HUES48 (cell line): ENCODE data around the gene UCP3.

Experiments used
- H3K27ac ChIP-seq: one replicate; pipeline ENCODE4 v1.7.0; 2013; ENCODE audit warnings: low read depth, low read length, inconsistent platforms
- H3K27me3 ChIP-seq: 2 replicates; pipeline ENCODE4 v1.6.1; 2013; ENCODE audit warnings: mild to moderate bottlenecking, low read length; ENCODE audit not compliant: control insufficient read depth, insufficient read depth
- H3K36me3 ChIP-seq: 2 replicates; pipeline ENCODE4 v1.6.1; 2013; ENCODE audit warnings: low read length; ENCODE audit not compliant: control insufficient read depth, insufficient read depth
- H3K4me1 ChIP-seq: 2 replicates; pipeline ENCODE4 v1.6.1; 2013; ENCODE audit warnings: mild to moderate bottlenecking, low read length; ENCODE audit not compliant: control insufficient read depth, insufficient read depth
- H3K4me3 ChIP-seq: 2 replicates; pipeline ENCODE4 v1.5.1; 2013; ENCODE audit warnings: mild to moderate bottlenecking, low read depth, low read length
- H3K9ac ChIP-seq: 2 replicates; pipeline ENCODE4 v1.6.1; 2013; ENCODE audit warnings: mild to moderate bottlenecking, low read depth, low read length, moderate library complexity
- H3K9me3 ChIP-seq: 2 replicates; pipeline ENCODE4 v1.6.1; 2013; ENCODE audit warnings: low read length; ENCODE audit not compliant: control insufficient read depth, insufficient read depth

UCP3 gene

DNA sequence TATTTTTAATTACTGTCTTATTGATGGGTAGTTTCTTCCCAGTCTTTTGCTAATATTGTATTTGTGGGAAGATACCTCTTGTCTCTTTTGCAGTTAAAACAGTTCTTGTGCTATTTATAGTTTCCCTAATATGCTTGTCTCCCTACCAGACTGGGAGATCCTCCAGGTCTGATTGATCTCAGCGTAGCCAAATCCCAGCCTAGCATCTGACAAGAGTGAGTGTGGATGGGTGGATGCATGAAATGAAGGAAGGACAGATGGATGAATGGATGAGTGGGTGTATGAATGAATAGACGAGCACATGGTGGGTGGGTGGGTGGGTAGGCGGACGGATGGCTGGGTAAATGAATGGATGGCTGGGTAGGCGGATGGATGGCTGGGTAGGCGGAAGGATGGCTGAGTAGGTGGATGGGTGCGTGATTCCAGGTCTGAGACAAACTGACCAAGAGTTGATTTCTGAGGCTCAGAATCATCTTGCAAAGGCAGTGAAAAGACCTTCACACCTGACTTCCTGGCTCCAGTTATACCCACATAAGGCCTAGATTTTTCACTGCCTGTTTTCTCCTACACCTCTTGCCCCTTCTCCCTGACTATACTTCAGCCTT lies 46.7 kb downstream of the UCP3 start:
- H3K4me3 ChIP-seq = no peak overlapping the region

DNA sequence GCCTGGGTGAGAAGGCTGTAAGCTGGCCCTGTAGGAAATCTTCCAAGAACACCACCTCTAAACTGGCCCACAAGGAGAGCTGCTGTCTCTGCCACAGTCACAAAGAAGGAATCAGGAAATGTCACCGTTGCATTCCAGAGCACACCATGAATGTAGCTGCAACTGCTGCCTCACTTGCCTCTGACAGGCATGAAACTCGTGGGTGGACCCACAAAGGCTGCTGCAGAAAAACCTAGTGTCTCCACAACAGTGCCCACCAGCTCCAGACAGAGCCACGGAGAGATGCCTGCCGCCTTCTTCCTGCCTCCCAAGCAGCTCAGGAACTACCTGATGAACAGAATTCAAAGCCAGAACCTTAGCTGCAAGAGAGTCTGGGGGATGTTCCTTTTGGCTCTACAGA lies 47.6 kb downstream of the UCP3 start:
- H3K9ac ChIP-seq = no peak overlapping the region
- H3K27ac ChIP-seq = no peak overlapping the region
- no peak overlapping the region for H3K4me3 ChIP-seq
- H3K36me3 ChIP-seq = no peaks in the 10 kb centered on the region
- no peaks in the 10 kb centered on the region for H3K27me3 ChIP-seq
- H3K4me1 ChIP-seq = no peaks in the 10 kb centered on the region; the same call in 1 of the 2 replicates
- no peaks in the 10 kb centered on the region for H3K9me3 ChIP-seq

More for the DNA sequence above, 46.7 kb downstream of the UCP3 start:
- Histone ChIP-seq H3K27me3 (no peaks in the 10 kb centered on the region), H3K9me3 (no peaks in the 10 kb centered on the region), H3K9ac (no peak overlapping the region), H3K36me3 (no peaks in the 10 kb centered on the region), H3K27ac (no peak overlapping the region), H3K4me1 (no peaks in the 10 kb centered on the region; the same call in 1 of the 2 replicates)

- no peak overlapping the region for H3K4me3 ChIP-seq
- H3K27me3 ChIP-seq = no peaks in the 10 kb centered on the region
- no peaks in the 10 kb centered on the region; the same call in 1 of the 2 replicates for H3K4me1 ChIP-seq
- no peaks in the 10 kb centered on the region for H3K9me3 ChIP-seq
- H3K9ac ChIP-seq = no peak overlapping the region
- no peaks in the 10 kb centered on the region for H3K36me3 ChIP-seq
- H3K27ac ChIP-seq = no peak overlapping the region
Measured at GRCh38 chr11:73958521-73959141, 50.3 kb downstream of the UCP3 start.

DNA sequence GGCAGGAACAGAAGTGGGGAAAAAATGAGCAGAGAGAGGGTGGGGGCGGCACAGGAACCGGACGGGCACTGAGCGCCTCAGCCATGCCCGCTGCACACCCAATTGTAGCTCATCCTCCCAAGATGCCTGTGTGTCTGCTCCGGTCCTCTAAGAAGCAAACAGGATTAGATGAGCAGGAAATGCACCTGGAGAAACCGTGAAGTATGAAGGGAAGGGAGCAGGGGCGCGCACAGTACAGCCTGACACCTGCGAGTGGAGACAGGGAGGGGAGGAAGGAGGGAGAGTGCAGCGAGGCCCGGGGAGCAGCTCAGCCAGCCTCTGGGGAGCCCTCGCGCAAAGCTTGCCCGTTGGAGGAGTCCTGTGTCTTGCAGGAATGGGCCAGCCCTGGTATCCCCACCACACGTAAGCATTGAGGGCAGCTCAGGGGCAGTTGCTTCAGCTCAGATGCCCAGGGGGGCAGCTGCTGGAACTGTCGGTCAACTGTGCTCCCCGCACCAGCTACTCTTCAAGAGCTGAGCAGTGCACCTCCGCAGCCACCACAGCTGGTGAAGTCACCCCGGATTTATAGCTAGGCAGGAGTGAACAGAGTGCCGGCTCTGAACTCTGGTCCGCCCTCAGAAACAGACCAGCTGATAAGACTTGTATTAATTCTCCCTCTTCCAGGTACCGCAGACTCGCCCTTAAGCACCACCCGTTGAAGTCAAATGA lies 51.1 kb downstream of the UCP3 start:
- no peaks in the 10 kb centered on the region; the same call in 1 of the 2 replicates for H3K4me1 ChIP-seq
- H3K27ac ChIP-seq = no peak overlapping the region
- no peaks in the 10 kb centered on the region for H3K27me3 ChIP-seq
- H3K9ac ChIP-seq = no peak overlapping the region
- no peaks in the 10 kb centered on the region for H3K9me3 ChIP-seq
- no peak overlapping the region for H3K4me3 ChIP-seq
- no peaks in the 10 kb centered on the region for H3K36me3 ChIP-seq

DNA sequence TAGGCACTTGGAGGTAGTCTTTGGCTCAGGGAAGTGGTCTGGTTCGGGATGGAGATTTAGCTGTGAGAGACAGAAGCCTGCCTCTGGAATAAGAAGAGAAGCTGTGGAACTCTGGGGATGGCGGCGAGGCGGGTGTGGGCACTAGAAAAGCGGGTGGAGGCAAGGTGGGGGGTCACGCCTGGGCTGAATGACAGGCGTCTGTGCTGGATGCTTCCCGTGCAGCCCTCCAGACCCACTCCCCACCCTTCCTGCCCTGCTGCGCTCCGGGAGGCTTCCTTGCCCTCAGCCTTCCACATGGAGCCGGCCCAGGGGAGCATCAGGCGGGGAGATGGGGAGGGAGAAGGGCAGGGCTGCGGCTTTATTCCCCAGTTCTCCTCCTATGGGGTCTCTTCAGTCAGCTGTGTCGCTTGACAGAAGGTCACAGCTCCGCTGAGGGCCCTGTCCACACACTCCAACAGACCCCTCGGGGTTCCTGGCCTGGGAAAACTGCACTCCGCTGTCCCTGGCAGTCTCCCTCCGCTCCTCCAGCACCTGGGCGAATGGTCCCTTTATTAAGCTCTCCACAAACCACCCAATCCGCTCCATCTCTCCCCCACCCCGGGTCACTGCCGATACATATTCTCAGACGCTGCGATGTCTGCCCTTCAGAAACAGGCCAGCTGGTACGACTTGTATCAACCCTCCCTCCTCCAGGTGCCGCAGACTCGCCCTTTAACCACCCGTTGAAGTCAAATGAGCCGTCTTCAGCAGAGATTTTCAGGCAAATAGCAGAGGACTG lies 51.8 kb downstream of the UCP3 start:
- H3K9me3 ChIP-seq = no peaks in the 10 kb centered on the region
- H3K27me3 ChIP-seq = no peaks in the 10 kb centered on the region
- no peak overlapping the region for H3K9ac ChIP-seq
- no peaks in the 10 kb centered on the region for H3K36me3 ChIP-seq
- no peaks in the 10 kb centered on the region; the same call in 1 of the 2 replicates for H3K4me1 ChIP-seq
- no peak overlapping the region for H3K4me3 ChIP-seq
- H3K27ac ChIP-seq = no peak overlapping the region

GRCh38 chr11:73951797-73952196 lies 57.1 kb downstream of the UCP3 start:
- H3K9ac ChIP-seq = no peak overlapping the region
- H3K36me3 ChIP-seq = no peaks in the 10 kb centered on the region
- no peak overlapping the region for H3K27ac ChIP-seq
- no peak overlapping the region for H3K4me3 ChIP-seq
- H3K4me1 ChIP-seq = no peaks in the 10 kb centered on the region
- no peaks in the 10 kb centered on the region for H3K27me3 ChIP-seq
- H3K9me3 ChIP-seq = no peaks in the 10 kb centered on the region

DNA sequence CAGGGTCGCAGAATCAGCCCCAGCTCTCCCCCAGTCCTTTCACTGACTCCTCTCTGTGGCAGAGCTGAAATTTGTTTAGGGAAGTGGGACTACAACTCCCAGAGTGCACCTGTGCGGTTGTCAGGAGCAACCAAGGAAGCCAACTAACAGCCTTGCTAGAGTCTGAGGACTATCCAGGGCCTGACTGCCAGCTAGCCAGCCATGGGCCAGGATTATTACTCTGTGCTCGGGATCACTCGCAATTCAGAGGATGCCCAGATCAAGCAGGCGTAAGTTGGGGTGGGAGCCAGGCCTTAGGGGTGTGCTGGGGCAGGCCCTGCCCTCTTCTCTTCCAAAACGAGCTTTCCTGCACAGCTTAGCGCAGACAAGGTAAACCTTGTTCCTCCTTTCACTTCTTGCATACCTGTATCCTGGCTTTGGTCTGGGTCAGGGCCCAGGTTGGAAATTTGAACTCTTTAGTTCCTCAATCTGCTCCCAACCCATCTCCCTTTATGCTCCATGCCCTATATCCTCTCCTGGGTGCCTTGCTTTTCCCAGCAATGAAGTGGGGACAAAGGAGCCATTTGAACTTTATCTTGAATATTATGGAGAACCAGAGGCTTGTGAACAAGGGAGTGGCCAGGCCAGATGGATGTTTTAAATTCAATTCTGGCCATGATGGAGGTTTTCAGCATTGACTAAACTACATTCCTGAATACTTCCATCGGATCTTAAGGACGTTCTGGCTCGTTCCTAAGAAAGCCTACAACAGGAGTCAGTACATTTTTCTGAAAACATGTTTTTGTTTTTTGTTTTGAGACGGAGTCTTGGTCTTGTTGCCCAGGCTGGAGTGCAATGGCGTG lies 57.8 kb downstream of the UCP3 start, which contains the start of gene DNAJB13:
TSS of gene DNAJB13 (plus strand) at position 158 of the 842 bp plus-strand sequence. CDS start at position 202, 44 bp downstream.
- H3K9me3 ChIP-seq = 0 out of 2 replicates have a peak, but pooled peaks cover 4% of the 10 kb centered on the region
- no peak within 1 kb of the TSS for H3K9ac ChIP-seq
- no peaks in the 10 kb centered on the region for H3K4me1 ChIP-seq
- no peaks in the 10 kb centered on the region for H3K36me3 ChIP-seq
- no peak within 1 kb of the TSS for H3K4me3 ChIP-seq
- H3K27me3 ChIP-seq = no peaks in the 10 kb centered on the region
- no peak within 1 kb of the TSS for H3K27ac ChIP-seq
